Rectal smooth muscle tissue (tissue), 1 donor: ENCODE results near the gene TNKS1BP1.

Experiments
- H3K27ac ChIP-seq: one replicate; pipeline ENCODE4 v1.7.0; 2013; ENCODE audit warnings: low read depth, low read length, inconsistent platforms
- H3K27me3 ChIP-seq: one replicate; pipeline ENCODE4 v1.7.0; 2013; ENCODE audit warnings: low read length; ENCODE audit not compliant: control insufficient read depth, insufficient read depth
- H3K36me3 ChIP-seq: one replicate; pipeline ENCODE4 v1.7.0; 2013; ENCODE audit warnings: low read length; ENCODE audit not compliant: control insufficient read depth, insufficient read depth
- H3K4me1 ChIP-seq: one replicate; pipeline ENCODE4 v1.7.0; 2013; ENCODE audit warnings: low read length; ENCODE audit not compliant: control insufficient read depth, insufficient read depth
- H3K4me3 ChIP-seq: one replicate; pipeline ENCODE4 v1.7.0; 2013; ENCODE audit warnings: low read length
- H3K9ac ChIP-seq: one replicate; pipeline ENCODE4 v1.7.0; 2013; ENCODE audit warnings: low read length

The TNKS1BP1 gene

DNA sequence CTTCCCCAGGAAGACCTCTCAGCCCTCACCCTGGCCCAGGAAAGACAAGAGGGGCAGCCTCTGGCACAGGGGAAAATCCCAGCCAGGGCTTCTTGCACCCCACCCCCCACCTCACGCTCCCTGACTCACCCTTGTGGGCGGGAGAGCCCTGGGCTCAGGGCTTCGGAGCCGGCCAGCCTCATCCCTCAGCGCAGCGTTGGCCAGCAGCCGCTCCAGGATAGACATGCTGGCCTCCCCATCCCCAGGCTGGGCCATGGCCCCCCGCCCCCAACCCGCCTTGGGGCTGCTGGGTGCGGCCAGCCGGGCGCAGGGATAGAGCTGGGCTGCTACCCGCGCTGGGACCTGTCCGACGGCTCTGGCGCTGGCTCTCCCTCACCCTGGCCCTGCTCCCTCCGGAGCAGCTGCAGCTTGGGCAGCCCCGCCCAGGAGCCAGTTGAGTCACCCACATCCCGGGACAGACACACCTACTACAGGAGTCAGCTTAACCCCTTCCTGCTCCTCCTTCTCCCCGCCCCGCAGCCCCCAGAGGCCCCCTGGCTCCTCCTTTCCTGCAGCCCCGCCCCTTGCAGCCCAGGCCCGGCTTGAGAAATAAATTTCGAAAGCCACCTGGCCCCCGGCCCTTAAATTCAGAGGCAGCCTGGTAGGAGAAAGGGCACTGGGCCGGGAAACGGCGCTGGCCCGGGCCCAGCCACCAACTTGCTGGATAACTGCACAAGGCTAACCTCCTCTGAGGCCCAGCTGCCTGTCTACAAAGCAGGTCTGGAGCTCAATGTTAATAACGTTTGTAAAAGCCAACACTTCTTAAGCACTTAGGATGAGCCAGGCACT is 13.4 kb downstream of the TNKS1BP1 start:
- Histone ChIP-seq H3K36me3 (peaks cover 33% of the 10 kb centered on the region), H3K9ac (peak overlapping the region; percentile 8), H3K4me1 (peaks cover 14% of the 10 kb centered on the region), H3K27me3 (no peaks in the 10 kb centered on the region), H3K4me3 (peak overlapping the region; percentile 62), H3K27ac (peak overlapping the region; percentile 64)

DNA sequence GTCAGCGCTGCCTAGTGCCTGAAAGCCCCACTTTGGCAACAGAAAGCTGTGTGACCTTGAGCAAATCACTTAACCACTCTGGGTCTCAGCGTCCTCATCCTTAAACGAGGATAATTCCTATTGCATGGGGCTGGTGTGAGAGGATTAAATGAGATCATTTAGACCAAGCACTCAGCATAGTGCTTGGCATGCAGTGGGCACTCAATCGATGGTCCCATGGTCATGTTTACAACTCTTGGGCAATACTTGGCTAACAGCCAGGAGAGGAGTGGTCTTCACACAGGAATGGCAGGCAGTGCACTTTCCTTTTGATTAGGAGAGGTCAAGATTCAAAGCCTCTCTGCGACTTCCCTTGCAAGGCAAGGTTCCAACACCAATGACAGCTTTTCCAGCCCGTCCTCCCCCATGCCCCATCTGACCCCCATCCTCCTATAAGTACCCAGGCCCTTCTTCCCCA is 14.1 kb downstream of the TNKS1BP1 start:
- peak overlapping the region; percentile 64 for H3K27ac ChIP-seq
- no peaks in the 10 kb centered on the region for H3K27me3 ChIP-seq
- peak overlapping the region; percentile 8 for H3K9ac ChIP-seq
- peak overlapping the region; percentile 62 for H3K4me3 ChIP-seq
- peaks cover 14% of the 10 kb centered on the region for H3K4me1 ChIP-seq
- peaks cover 27% of the 10 kb centered on the region for H3K36me3 ChIP-seq

DNA sequence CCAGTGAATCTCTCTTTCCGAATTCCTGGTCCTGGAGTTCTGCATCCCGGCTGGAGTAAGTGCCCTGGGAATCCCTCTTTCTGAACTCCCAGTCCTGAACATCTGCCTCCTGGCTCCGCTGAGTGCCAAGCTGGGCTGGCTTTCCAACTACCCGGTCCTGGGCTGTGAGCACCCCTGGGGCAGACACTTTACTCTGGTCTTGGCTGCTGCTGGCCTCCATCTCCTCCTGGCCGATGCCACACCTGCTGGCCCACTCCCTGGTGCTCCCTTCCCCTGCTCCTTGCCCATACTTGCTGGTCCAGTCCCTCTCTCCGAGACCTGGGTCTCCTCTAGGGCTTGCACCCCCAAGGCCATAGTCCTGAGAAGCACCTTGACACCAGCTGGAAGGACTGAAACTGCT is 14.7 kb downstream of the TNKS1BP1 start:
- Histone ChIP-seq H3K9ac (no peak overlapping the region), H3K27me3 (no peaks in the 10 kb centered on the region), H3K36me3 (peaks cover 22% of the 10 kb centered on the region), H3K4me1 (peaks cover 14% of the 10 kb centered on the region), H3K4me3 (no peak overlapping the region), H3K27ac (no peak overlapping the region)

DNA sequence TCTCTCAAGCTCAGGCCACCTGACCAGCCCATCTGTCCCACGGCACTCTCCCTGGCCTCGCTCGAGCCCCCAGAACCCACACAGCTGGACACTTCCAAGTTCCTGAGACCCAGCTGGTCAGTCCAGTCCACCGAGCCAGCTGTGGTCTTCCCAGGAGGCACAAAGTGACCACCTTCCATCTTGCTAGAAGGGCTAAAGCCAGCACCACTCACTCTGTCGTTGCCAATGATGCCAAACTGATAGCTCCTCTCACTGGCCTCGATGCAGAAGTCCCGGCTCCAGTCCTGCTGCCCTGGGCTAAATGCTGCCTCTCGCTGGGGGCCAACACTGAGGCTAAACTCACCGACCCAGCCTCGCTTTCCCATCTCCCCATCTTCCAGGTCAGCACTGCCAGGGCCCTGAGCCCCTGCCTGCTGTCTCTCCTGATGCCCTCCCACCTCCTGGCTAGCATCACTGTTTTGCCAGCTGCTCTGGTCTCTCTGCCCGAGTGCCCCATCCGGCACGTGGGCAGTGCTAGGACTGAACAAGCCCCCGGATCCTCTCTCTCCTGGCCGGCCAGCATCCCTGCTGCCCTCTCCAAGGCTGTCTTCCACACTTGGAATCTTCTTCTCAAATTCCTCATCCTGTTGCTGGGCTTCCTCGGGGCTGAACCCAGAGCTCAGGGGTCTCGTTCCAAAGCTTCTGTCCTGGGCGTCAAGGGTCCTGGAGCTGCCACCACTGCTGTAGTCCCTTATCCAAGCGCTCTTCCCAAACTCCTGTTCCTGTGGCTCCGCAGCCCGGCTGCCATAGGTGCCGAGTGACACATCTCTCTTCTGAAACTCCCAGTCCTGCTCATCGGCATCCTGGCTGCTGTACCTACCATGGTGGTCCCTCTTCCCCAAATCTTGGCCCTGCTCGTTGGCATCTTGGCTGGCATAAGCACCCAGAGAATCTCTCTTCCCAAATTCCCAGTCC is 15.4 kb downstream of the TNKS1BP1 start:
- peaks cover 15% of the 10 kb centered on the region for H3K36me3 ChIP-seq
- no peaks in the 10 kb centered on the region for H3K27me3 ChIP-seq
- peaks cover 14% of the 10 kb centered on the region for H3K4me1 ChIP-seq
- no peak overlapping the region for H3K4me3 ChIP-seq
- no peak overlapping the region for H3K27ac ChIP-seq
- H3K9ac ChIP-seq = no peak overlapping the region

DNA sequence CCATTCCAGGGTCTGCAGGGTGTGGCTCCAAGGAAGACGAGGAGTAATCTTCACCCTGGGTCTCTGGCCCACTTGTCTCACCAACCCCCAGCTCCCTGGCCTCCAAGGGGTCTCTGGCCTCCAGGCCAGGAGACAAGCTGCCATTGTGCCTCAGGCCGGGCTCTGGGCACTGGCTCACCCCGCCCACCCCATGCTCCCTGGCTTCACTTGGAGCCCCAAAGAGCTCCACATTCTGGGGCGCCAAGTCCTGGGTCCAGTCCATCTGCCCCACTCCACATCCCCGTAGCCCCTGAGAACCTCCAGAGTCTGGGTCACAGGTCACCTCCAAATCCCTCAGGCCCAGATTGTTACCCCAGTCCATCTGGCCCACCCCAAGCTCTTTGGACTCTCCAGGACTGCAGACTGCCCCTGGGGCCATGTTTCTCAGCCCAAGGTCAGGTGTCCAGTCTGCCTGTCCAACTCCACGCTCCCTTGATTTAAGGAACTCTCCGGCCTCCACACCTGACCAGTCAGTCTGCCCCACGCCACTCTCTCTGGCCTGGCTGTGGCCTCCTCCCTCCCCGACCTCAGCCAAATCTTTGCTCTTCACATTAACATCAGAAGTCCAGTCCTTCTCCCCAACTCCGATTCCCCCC is 16.2 kb downstream of the TNKS1BP1 start:
- peaks cover 11% of the 10 kb centered on the region for H3K36me3 ChIP-seq
- H3K4me3 ChIP-seq = no peak overlapping the region
- peaks cover 14% of the 10 kb centered on the region for H3K4me1 ChIP-seq
- no peak overlapping the region for H3K9ac ChIP-seq
- H3K27ac ChIP-seq = no peak overlapping the region
- H3K27me3 ChIP-seq = no peaks in the 10 kb centered on the region

DNA sequence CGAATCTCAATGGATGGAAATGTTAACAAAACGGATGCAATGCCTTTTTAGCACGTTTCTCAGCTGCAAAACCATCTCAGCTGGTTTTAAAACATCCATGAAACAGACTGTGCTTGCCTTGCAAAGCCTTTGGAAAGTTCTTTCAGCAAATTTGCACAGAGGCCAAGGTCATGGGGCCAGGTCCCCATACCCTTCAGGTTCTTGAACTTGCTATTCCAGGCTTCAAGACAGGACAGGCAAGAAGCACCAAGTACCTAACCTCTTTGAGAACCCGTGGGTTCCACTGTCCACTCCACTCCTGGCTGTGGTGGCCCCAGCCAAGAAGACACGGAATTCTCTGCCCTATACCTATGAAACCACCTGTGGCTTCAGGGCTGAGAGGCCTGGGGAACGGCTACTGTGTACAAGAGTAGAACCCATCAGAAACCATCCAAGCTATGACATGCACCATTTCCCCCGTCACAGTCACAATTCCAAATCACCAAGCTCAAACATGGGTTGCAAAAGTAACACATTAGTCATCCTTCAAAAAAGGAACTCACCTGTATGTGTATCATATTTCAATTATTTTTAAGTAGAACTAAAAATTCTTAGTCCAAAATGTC is 17.0 kb downstream of the TNKS1BP1 start:
- Histone ChIP-seq H3K4me3 (no peak overlapping the region), H3K4me1 (peaks cover 14% of the 10 kb centered on the region), H3K27me3 (no peaks in the 10 kb centered on the region), H3K36me3 (peaks cover 18% of the 10 kb centered on the region), H3K9ac (no peak overlapping the region), H3K27ac (no peak overlapping the region)

DNA sequence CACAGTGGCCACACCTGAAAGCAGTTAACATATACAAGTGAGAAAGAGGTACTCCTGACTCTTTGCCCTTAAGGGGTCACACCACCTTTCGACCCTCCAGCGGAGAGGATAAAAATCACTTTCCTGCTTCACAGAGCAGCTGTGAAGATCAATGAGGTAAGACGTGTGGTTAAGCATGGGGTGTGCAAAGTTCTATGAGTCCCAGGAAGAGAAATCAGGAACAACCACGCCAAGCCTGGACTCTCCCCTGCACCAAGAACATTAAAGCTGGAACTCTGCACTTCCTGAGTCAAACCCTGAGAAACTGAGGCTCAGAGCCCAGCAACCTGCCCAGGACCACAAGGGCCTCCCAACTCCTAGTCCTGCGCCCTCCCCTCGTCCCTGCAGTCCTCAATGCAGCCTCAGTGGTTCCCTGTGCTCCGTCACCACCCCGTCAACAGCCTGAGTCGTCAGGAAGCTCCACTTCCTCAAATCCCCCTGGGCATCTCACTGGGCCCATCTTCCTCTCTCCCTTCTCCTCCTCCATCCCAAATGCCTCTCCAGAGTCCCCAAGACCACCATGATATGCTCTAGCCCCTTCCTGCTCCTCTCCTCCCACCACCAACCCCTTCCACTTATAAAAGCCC is 17.7 kb downstream of the TNKS1BP1 start:
- Histone ChIP-seq H3K27ac (no peak overlapping the region), H3K27me3 (no peaks in the 10 kb centered on the region), H3K9ac (no peak overlapping the region), H3K36me3 (peaks cover 21% of the 10 kb centered on the region), H3K4me3 (no peak overlapping the region), H3K4me1 (peaks cover 12% of the 10 kb centered on the region)

DNA sequence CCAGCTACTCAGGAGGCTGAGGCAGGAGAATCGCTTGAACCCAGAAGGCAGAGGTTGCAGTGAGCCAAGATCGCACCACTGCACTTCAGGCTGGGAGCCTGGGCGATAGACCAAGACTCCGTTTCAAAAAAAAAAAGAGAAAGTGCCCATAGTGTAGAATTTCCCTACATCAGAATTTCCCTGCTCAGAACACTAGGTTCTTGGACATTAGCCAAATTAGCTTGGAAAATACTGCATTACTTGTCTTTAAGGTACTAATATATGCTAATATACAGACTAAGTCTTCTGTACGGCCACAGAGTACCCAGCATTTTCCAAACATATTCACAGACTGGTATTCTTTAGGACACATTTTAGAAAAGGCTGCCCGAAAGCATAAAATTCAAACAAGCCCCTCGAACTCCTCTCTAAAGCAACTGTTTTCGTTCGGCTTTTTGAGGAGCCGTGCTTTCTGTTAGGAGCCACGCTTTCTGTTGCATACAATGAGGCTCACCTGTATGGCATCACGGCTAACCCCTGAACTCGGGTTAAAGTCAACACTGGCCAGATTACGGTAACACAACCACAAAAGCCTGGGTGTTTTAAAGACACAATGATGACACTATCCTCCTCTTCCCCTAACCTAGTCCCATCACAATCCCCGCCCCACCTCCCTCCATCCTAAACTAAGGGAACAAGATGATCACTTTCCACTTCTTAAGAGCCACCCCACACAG is 18.4 kb downstream of the TNKS1BP1 start:
- H3K27me3 ChIP-seq = no peaks in the 10 kb centered on the region
- H3K9ac ChIP-seq = no peak overlapping the region
- H3K27ac ChIP-seq = no peak overlapping the region
- H3K4me1 ChIP-seq = peaks cover 6% of the 10 kb centered on the region
- H3K36me3 ChIP-seq = peaks cover 28% of the 10 kb centered on the region
- H3K4me3 ChIP-seq = no peak overlapping the region

DNA sequence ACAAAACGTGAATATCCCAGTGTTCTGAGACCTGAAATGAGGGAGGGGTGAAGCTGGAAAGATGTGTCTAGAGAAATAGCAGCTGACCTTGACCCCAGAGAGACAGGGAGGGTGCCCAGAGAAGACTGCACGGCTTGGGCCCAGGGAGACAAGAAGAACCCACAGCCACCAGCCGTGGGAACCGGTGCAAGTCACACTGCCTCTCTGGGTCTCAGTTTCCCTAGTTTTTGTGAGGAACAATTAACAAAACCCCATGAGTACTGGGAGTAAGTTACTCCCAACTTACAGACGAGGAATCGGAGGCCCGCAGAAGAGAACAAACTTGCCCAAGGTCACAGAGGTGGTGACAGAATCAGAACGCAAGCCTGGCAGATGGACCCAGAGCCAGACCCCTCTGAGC is 19.2 kb downstream of the TNKS1BP1 start:
- H3K27ac ChIP-seq = no peak overlapping the region
- no peaks in the 10 kb centered on the region for H3K27me3 ChIP-seq
- H3K4me3 ChIP-seq = no peak overlapping the region
- peaks cover 1% of the 10 kb centered on the region for H3K4me1 ChIP-seq
- peaks cover 36% of the 10 kb centered on the region for H3K36me3 ChIP-seq
- H3K9ac ChIP-seq = no peak overlapping the region

DNA sequence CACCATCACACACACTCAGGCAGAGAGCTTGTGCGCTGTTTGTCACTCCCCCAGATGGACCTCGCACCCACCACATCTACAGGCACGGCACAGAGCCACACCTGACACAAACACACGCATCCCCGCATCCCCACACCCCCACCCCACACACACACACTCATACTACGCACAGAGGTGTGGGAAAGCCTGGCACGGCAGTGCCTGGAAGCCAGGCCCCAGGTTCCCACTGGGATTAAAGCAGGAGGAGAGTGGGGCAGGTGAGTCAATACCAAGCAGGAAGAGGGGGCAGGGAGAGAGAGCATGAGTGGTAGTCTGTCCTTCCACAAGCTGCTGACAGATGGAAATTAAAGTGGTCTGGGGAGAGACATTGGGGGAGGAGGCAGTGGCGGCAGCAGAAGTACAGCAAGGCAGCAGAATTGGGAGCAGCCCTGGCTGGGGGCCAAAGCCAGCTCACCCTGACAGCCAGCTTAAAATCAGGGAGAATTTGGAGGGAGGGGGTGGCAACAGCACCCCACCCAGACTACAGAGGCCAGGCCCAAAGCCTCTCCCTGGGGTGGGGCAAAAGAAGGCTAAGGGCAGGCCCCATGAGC is 20.7 kb downstream of the TNKS1BP1 start:
- Histone ChIP-seq H3K4me1 (no peaks in the 10 kb centered on the region), H3K36me3 (peaks cover 39% of the 10 kb centered on the region), H3K4me3 (no peak overlapping the region), H3K27ac (no peak overlapping the region), H3K27me3 (no peaks in the 10 kb centered on the region), H3K9ac (no peak overlapping the region)
